ENCODE data around the gene GOLGA3.
"Not testable (repeated sequence)": the region's sequence is repeated elsewhere in the genome, so short reads cannot be mapped to it uniquely, and the experiment has no call there.

The GOLGA3 gene

DNA sequence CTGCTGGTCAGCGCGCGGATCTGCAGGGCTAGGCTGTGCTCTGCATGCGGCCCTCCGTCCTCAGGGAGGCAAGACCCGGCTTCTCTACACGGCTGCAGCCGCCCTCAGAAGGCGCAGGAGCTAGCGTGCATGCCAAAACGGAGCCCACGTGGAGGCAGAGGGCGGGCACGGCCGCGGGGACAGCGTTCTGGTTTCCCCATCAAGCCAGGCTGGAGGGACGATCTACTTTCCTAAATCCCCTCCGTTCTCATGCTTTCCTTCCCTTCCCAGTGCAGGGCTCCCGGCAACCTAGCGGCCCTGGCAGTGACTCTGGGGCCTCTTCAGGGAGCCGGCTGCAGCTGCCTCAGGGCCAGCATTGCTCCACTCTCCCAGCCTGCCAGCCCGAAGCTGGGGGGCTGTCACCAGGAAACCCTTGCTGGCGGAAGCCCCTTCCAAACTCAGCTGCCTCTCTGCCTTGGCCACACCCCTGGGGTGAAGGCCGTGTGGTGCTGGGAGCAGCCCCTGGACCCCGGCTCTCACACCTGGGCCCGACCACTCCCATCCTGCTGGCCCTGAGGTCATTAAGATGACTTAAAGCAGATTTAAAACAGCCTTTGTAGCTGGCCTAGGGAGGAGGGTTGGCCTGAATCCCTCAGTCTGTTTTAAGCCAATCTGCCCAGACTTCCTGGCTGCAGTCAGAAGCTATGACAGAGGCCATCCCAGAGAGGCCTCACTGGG is 9.2 kb upstream of the GOLGA3 start:
- no peak overlapping the region for H3K4me3 ChIP-seq
- no peaks in the 10 kb centered on the region for H3K9me3 ChIP-seq (ENCODE audit: low read depth, low read length)
- H3K27ac ChIP-seq: no peak overlapping the region
- TF ChIP-seq EZH2 (IDR thresholded peaks at IDR 0.05) (no peak), FOXP2 (optimal IDR thresholded peaks at IDR 0.05; ENCODE audit: control extremely low read depth, extremely low read length, insufficient read depth) (no peak), POLR2AphosphoS5 (IDR thresholded peaks at IDR 0.05; ENCODE audit: borderline replicate concordance, low read depth, low read length) (no peak)
- DNase-seq (ENCODE audit: low read depth, low spot score): no peak
- no peak overlapping the region for H3K9ac ChIP-seq (ENCODE audit: insufficient read length)
- H3K36me3 ChIP-seq (ENCODE audit: insufficient read depth, low read length): no peaks in the 10 kb centered on the region

GRCh38 chr12:132836795-132837331 is 8.2 kb upstream of the GOLGA3 start:
- Histone ChIP-seq H3K4me3 (no peak overlapping the region), H3K9ac (ENCODE audit: insufficient read length) (no peak overlapping the region), H3K9me3 (ENCODE audit: low read depth, low read length) (no peaks in the 10 kb centered on the region), H3K36me3 (ENCODE audit: insufficient read depth, low read length) (no peaks in the 10 kb centered on the region), H3K27ac (no peak overlapping the region)
- no peak for TF ChIP-seq FOXP2 (optimal IDR thresholded peaks at IDR 0.05; ENCODE audit: control extremely low read depth, extremely low read length, insufficient read depth)
- TF ChIP-seq POLR2AphosphoS5 (IDR thresholded peaks at IDR 0.05; ENCODE audit: borderline replicate concordance, low read depth, low read length): no peak
- TF ChIP-seq EZH2 (IDR thresholded peaks at IDR 0.05): no peak
- no peak for DNase-seq (ENCODE audit: low read depth, low spot score)

DNA sequence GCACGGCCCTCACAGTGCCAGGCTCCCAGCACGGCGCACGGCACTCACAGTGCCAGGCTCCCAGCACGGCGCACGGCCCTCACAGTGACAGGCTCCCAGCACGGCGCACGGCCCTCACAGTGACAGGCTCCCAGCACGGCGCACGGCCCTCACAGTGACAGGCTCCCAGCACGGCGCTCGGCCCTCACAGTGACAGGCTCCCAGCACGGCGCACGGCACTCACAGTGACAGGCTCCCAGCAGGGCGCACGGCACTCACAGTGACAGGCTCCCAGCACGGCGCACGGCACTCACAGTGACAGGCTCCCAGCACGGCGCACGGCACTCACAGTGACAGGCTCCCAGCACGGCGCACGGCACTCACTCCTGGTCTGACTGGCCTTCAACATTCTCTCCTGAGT is 7.6 kb upstream of the GOLGA3 start:
- DNase-seq (ENCODE audit: low read depth, low spot score); H3K27ac ChIP-seq; H3K9me3 ChIP-seq (ENCODE audit: low read depth, low read length); H3K36me3 ChIP-seq (ENCODE audit: insufficient read depth, low read length); H3K4me3 ChIP-seq; H3K9ac ChIP-seq (ENCODE audit: insufficient read length): not testable (repeated sequence)

DNA sequence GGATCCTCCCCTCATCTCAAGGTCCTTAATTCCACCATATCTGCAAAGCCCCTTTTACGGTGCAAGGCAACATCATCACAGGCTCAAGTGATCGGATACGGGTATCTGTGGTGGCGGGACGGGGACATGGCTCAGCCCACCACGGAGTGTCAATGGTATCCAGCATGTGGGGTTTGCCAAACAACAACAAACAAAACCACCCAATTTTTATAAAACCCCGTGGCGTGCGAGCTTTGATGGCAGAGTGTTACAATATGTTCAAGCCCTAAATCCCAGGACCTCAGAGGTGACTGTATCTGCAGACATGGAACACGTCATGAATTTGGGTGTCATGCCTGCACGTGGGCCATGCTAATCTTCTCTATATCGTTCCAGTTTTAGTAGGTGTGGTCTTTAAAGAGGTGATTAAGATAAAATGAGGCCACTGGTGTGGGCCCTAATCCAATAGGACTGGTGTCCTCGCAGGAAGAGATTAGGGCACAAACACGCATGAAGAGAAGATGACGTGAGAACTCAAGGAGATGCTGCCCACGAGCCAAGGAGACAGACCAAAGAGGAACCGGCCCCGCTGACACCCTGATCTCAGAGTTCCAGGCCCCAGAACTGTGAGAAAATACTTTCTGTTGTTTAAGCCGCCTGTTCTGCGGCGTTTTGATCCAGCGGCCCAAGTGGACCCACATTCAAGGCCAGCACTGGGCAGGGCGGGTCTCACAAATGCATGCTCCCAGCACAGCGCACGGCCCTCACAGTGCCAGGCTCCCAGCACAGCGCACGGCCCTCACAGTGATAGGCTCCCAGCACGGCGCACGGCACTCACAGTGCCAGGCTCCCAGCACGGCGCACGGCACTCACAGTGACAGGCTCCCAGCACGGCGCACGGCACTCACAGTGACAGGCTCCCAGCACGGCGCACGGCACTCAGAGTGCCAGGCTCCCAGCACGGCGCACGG is 6.7 kb upstream of the GOLGA3 start:
- H3K36me3 ChIP-seq (ENCODE audit: insufficient read depth, low read length): no peaks in the 10 kb centered on the region
- no peak for TF ChIP-seq EZH2 (IDR thresholded peaks at IDR 0.05)
- no peak for TF ChIP-seq FOXP2 (optimal IDR thresholded peaks at IDR 0.05; ENCODE audit: control extremely low read depth, extremely low read length, insufficient read depth)
- no peak for TF ChIP-seq POLR2AphosphoS5 (IDR thresholded peaks at IDR 0.05; ENCODE audit: borderline replicate concordance, low read depth, low read length)
- no peak for DNase-seq (ENCODE audit: low read depth, low spot score)
- no peak overlapping the region for H3K9ac ChIP-seq (ENCODE audit: insufficient read length)
- no peak overlapping the region for H3K4me3 ChIP-seq
- no peak overlapping the region for H3K27ac ChIP-seq
- no peaks in the 10 kb centered on the region for H3K9me3 ChIP-seq (ENCODE audit: low read depth, low read length)

DNA sequence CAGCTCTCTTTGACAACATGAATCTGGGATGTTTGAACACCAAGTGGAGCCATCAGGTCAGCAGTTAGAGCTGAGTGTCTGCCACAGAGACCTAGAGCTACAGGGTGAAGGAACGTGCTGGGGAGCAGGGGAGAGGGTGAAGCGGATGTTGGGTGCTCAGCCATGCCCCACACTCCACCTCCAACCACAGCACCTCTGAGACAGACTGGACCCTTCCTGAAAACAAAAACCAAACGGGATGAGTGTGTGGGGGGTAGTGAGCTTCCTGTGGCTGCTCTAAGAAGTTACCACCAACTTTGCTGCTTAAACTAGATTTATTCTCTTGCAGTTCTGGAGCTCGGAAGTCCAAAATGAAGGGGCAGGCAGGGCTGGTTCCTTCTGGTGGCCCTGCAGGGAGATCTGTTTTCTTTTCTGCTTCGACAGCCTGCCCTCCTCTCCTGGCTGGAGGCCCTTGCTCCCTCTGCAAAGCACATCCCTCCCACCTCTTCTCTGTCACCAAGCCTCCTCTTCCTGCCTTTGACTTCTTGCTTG is 5.6 kb upstream of the GOLGA3 start:
- TF ChIP-seq EZH2 (IDR thresholded peaks at IDR 0.05) (no peak), FOXP2 (optimal IDR thresholded peaks at IDR 0.05; ENCODE audit: control extremely low read depth, extremely low read length, insufficient read depth) (no peak), POLR2AphosphoS5 (IDR thresholded peaks at IDR 0.05; ENCODE audit: borderline replicate concordance, low read depth, low read length) (no peak)
- no peak for DNase-seq (ENCODE audit: low read depth, low spot score)
- H3K36me3 ChIP-seq (ENCODE audit: insufficient read depth, low read length): no peaks in the 10 kb centered on the region
- no peak overlapping the region for H3K4me3 ChIP-seq
- no peaks in the 10 kb centered on the region for H3K9me3 ChIP-seq (ENCODE audit: low read depth, low read length)
- no peak overlapping the region for H3K9ac ChIP-seq (ENCODE audit: insufficient read length)
- H3K27ac ChIP-seq: no peak overlapping the region

- no peak overlapping the region for H3K27ac ChIP-seq
- no peaks in the 10 kb centered on the region for H3K9me3 ChIP-seq (ENCODE audit: low read depth, low read length)
- H3K36me3 ChIP-seq (ENCODE audit: insufficient read depth, low read length): no peaks in the 10 kb centered on the region
- no peak for TF ChIP-seq POLR2AphosphoS5 (IDR thresholded peaks at IDR 0.05; ENCODE audit: borderline replicate concordance, low read depth, low read length)
- no peak for TF ChIP-seq EZH2 (IDR thresholded peaks at IDR 0.05)
- TF ChIP-seq FOXP2 (optimal IDR thresholded peaks at IDR 0.05; ENCODE audit: control extremely low read depth, extremely low read length, insufficient read depth): no peak
- no peak overlapping the region for H3K9ac ChIP-seq (ENCODE audit: insufficient read length)
- no peak overlapping the region for H3K4me3 ChIP-seq
- DNase-seq (ENCODE audit: low read depth, low spot score): no peak
Observed at GRCh38 chr12:132833341-132833740, 4.7 kb upstream of the GOLGA3 start.

DNA sequence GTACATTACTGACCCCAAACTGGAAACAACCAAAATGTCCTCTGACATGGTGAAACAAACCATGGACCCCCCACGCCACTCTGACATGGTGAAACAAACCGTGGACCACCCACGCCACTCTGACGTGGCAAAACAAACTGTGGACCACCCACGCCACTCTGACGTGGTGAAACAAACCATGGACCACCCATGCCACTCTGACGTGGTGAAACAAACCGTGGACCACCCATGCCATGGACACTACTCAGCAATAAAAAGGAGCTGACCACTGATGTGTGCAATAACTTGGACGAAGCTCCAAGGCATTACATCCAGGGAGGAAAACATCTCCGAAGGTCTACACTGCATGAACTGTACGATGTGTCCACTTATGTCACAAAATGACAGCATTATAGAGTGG is 3.1 kb upstream of the GOLGA3 start:
- DNase-seq (ENCODE audit: low read depth, low spot score): no peak
- H3K9me3 ChIP-seq (ENCODE audit: low read depth, low read length): no peaks in the 10 kb centered on the region
- H3K9ac ChIP-seq (ENCODE audit: insufficient read length): no peak overlapping the region
- no peak overlapping the region for H3K27ac ChIP-seq
- H3K36me3 ChIP-seq (ENCODE audit: insufficient read depth, low read length): peaks cover 6% of the 10 kb centered on the region; the same call in 1 of the 2 replicates
- TF ChIP-seq POLR2AphosphoS5 (IDR thresholded peaks at IDR 0.05; ENCODE audit: borderline replicate concordance, low read depth, low read length) (no peak), EZH2 (IDR thresholded peaks at IDR 0.05) (no peak), FOXP2 (optimal IDR thresholded peaks at IDR 0.05; ENCODE audit: control extremely low read depth, extremely low read length, insufficient read depth) (no peak)
- H3K4me3 ChIP-seq: no peak overlapping the region
